ENCODE data around the gene SNAPC2. TPM values are rescaled to one million over a fixed set of nuclear protein-coding genes. Genes with fewer than 3 reads are reported as not detected.
A peak's percentile ranks its signal among the peaks of the same experiment; 100 is the strongest.

Gene SNAPC2
- total RNA-seq, result 10 to 100 TPM; 12.7 to 38.2 (median 22.1) TPM
- polyA plus RNA-seq, result 10 to 100 TPM in 2 of 3 donors, 1 to 10 TPM in 1; 8.2 to 20.7 (median 16.0) TPM
- long read RNA-seq, donor 1, transcript SNAPC2-206 (5 exons, 1,413 nt), result major isoform, 6 of 10 reads
- long read RNA-seq, donor 1, partial matches to known transcripts, result 0 of 10 reads
- long read RNA-seq, donor 1, other reads (novel, unspliced or antisense), result 0 of 10 reads
- long read RNA-seq, donor 2, partial matches to known transcripts, result 0 of 4 reads
- long read RNA-seq, donor 2, other reads (novel, unspliced or antisense), result 0 of 4 reads
- long read RNA-seq, donor 3, partial matches to known transcripts, result 0 of 5 reads
- long read RNA-seq, donor 3, other reads (novel, unspliced or antisense), result 0 of 5 reads
- long read RNA-seq, donor 4, transcript SNAPC2-201 (5 exons, 1,542 nt), result major isoform, 9 of 12 reads
- long read RNA-seq, donor 4, partial matches to known transcripts, result 1 of 12 reads
- long read RNA-seq, donor 4, other reads (novel, unspliced or antisense), result 1 of 12 reads
- long read RNA-seq, donor 5, transcript SNAPC2-206 (5 exons, 1,413 nt), result minor isoform, 11 of 61 reads
- long read RNA-seq, donor 5, transcript SNAPC2-201 (5 exons, 1,542 nt), result major isoform, 37 of 61 reads
- long read RNA-seq, donor 5, partial matches to known transcripts, result 5 of 61 reads
- long read RNA-seq, donor 5, other reads (novel, unspliced or antisense), result 8 of 61 reads
- long read RNA-seq, donor 6, transcript SNAPC2-201 (5 exons, 1,542 nt), result major isoform, 13 of 19 reads
- long read RNA-seq, donor 6, partial matches to known transcripts, result 0 of 19 reads
- long read RNA-seq, donor 6, other reads (novel, unspliced or antisense), result 4 of 19 reads
- long read RNA-seq, donor 7, transcript SNAPC2-201 (5 exons, 1,542 nt), result major isoform, 7 of 8 reads
- long read RNA-seq, donor 7, partial matches to known transcripts, result 0 of 8 reads
- long read RNA-seq, donor 7, other reads (novel, unspliced or antisense), result 0 of 8 reads
- long read RNA-seq, donor 8, transcript SNAPC2-201 (5 exons, 1,542 nt), result major isoform, 9 of 14 reads
- long read RNA-seq, donor 8, partial matches to known transcripts, result 0 of 14 reads
- long read RNA-seq, donor 8, other reads (novel, unspliced or antisense), result 0 of 14 reads
- long read RNA-seq, donor 9, partial matches to known transcripts, result 0 of 4 reads
- long read RNA-seq, donor 9, other reads (novel, unspliced or antisense), result 0 of 4 reads
- long read RNA-seq, donor 10, partial matches to known transcripts, result 0 of 2 reads
- long read RNA-seq, donor 10, other reads (novel, unspliced or antisense), result 0 of 2 reads

- 11 to 52% (median 28%) methylated on average over 14 to 62 of the region's 62 CpGs for WGBS, 4 donors
- TF ChIP-seq POLR2A (IDR thresholded peaks at IDR 0.05) (peak in 1 of 2 donors; percentile 72), CTCF (IDR thresholded peaks at IDR 0.05) (peak in 1 of 6 experiments; percentile 30)
- peak within 1 kb of the TSS; percentile 85 to 97 (median 88) for H3K27ac ChIP-seq
- intact Hi-C loops (cut with DNase I), result no loop called here
- no peaks in the 10 kb centered on the region for H3K9me3 ChIP-seq (replicated peaks in 1 of 3)
- peak within 1 kb of the TSS in 3 of 4 donors; percentile 22 to 96 (median 56) for H3K4me3 ChIP-seq
- H3K36me3 ChIP-seq (replicated peaks in 1 of 2), result peaks cover 0 to 11% of the 10 kb centered on the region in 2 donors
- peaks cover 25% of the 10 kb centered on the region for H3K27me3 ChIP-seq
- H3K4me1 ChIP-seq (replicated peaks in 1 of 2), result peaks cover 26 to 35% of the 10 kb centered on the region in 2 donors
- DNase-seq, result peak; percentile 95 to 98 (median 97)
These were observed at the start of gene SNAPC2 for GRCh38 chr19:7919610-7920518. Gene SNAPC2 (plus strand): TSS chr19:7920338. CDS start chr19:7920367, 29 bp downstream.

GRCh38 chr19:7870571-7871436, 49.3 kb upstream of the SNAPC2 start:
- DNase-seq, result peak; percentile 89 to 98 (median 96)
- Histone ChIP-seq H3K4me1 (replicated peaks in 1 of 2) (peaks cover 18 to 31% of the 10 kb centered on the region in 2 donors), H3K36me3 (replicated peaks in 1 of 2) (no peaks in the 10 kb centered on the region), H3K4me3 (no peak overlapping the region), H3K9me3 (replicated peaks in 1 of 3) (no peaks in the 10 kb centered on the region), H3K27ac (peak overlapping the region in 4 of 5 donors; percentile 52 to 73 (median 65)), H3K27me3 (peaks cover 29% of the 10 kb centered on the region)
- WGBS, 4 donors, result 43 to 51% (median 47%) methylated on average over 11 of the region's 11 CpGs
- TF ChIP-seq CTCF (IDR thresholded peaks at IDR 0.05) (no peak), POLR2A (IDR thresholded peaks at IDR 0.05) (no peak)
- intact Hi-C loops (cut with DNase I), result no loop called here

Data from adrenal gland (tissue), 19 donors.